CD4-positive, alpha-beta T cell treated with Interleukin-15 for 1 hour (primary cell): ENCODE data around the gene PPFIA1.

Source experiments
- DNase-seq: peaks from one replicate; pipeline ENCODE4 v3.0.0-alpha.2; 2020

Gene PPFIA1

DNA sequence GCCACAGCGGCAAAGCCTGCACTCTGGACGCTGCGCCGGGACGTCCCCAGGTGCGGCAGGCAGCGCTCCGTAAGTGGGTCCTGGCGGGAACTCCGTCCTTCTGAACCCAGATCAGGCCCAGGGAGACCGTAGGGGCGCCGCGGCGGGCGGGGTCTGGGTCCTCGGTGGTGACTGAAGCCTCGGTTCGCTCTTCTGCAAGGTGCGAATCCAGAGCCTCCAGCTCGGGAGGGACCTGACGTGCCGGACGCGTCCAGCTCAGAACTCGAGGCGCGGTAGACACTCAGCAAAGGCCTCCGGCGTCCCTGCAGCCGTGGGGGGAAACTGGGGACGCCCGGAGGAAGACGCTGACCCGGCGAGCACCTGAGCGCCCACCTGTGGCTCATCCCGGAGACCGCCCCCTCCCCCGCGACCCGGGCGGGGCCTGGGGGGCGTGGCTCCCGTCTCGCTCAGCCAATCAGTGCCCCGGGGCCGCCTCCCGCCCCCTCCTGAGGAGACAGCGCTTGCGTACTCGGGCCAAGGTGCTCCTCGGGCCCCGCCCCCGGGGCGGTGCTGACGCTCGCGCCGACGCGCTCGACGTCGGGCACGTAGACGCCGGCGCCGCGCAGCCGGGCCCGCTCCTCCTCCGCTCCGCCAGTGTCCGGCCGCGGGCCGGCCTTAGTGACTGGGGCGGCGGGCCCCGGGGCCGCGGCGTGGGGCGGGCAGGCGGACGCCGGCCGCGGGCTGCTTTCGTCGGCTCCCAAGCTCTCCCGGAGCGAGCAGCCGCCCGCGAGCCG is at the start of gene PPFIA1:
TSS of gene PPFIA1 (plus strand) at position 587 of the 773 bp plus-strand sequence. CDS start 1,483 bp downstream, outside the sequence.
- DNase-seq: peak; percentile 93

DNA sequence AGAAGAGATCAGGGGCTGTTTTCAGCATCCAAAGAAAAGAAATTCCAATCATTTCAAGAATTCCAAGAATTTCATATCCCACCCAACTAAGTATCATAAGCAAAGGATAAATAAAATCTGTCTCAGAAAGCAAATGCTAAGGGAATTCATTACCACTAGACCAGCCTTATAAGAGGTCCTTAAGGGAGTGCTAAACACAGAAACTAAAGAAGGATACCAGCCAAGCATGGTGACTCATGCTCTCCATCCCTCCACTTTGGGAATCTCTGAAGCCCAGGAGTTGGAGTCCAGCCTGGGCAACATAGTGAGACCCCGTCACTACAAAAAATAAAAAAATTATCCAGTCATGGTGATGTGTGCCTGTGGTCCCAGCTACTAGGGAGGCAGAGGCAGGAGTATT is 49.6 kb upstream of the PPFIA1 start:
- no peak for DNase-seq

DNA sequence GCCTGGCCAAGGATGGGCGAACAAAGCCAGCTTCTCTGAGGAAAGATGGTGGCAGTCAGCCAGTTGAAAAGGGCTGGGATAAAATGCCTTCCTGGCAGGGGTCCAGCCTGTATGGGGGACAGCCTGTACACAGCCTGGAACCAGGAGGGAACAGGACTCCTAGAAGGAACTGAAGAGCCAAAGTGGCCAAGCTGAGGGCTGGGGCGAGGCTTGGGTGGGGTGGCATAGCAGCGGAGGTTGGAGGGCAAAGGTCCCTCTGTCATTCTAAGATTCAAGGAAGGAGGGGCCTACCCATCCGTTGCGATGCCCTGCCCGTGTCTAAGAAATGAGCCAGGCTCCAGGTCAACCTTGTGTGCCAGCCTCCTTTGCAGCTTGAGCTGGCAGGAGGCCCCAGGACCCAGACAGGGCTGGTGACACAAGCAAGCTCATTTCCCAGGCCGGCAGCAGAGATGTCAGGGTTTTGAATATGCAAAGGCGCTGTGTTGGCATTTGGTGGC is 44.8 kb upstream of the PPFIA1 start:
- no peak for DNase-seq

DNA sequence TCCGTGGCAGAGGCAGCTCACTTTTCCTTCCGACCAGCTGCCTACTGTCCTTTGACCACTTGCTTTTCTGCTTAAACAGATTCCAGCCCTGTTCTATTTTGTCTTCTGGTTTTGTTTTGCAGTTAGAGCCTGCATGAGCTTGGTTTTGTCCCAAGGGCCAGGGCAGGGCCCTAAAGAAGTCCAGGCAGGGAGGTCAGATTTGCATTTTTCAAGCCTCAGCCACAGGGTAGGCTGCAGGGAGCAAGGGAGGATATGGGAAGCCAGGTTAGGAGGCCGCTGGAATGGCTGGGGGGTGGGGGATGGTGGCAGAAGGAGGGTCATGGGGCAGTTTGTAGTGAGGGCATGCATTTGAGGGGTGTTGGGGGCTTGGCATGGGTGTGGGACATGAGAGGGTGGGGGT is 44.3 kb upstream of the PPFIA1 start:
- DNase-seq: no peak

DNA sequence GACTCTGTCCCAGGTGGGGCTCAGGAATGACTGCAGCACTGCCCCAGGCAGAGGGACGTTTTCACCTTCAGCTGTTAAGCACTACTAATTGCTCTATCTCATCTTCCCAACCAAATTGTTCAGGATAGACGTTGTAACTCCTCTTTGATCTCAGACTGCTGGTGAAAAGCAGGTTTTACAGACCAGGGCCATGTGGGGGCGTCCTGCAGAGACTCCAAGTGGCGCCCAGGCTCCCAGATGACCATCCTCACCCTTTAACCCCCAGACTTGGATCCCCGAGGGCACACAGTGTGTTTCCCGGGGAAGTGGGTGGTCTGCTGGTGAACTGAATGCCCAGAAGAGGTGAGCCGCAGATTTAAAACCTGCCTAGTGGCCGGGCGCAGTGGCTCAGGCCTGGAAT is 43.5 kb upstream of the PPFIA1 start:
- DNase-seq: no peak

DNA sequence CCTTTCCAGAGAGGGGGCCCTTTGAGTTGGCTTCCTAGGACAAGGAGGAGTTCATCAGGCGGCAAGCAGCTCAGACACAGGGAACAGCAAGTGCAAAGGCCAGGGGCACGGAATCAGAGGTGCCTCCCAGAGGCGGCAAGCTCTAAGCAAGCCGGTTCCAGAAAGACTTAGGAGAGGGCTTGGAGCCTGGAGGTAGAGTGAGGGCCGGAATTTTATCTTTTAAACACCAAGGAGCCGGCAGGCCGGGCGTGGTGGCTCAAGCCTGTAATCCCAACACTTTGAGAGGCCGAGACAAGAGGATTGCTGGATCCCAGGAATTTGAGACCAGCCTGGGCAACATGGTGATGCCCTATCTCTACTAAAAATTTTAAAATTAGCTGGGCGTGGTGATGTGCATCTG is 40.8 kb upstream of the PPFIA1 start:
- no peak for DNase-seq

DNA sequence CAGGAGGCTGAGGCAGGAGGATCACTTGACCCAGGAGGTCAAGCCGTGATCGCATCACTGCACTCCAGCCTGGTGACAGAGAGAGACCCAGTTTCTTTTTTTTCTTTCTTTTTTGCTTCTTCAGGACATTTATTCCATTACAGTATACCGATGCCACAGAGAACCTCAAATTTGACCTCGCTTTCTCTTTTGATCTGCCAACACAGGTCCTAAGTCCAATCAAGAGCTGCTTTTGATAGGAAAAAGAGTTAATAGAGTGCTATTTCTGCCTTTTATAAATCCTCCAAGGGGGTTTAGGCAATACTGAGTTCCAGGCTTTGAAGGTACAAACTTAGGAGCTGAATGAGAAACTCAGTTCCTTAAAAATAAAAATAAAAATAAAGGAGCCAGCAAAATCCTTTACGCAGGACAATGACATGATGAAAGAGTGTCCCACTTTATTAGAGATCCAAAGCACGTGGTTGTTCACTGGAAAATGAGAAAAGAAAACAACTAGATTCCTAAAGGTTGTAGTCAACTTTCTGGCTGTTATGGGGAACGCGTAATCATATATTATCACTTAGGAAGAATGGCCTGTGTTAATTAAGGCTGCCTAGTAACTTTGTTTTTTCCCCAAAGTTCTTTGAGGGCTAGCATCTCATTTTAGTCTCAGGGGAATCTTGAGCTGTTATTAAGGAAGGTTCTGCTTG is 40.2 kb upstream of the PPFIA1 start:
- no peak for DNase-seq

DNA sequence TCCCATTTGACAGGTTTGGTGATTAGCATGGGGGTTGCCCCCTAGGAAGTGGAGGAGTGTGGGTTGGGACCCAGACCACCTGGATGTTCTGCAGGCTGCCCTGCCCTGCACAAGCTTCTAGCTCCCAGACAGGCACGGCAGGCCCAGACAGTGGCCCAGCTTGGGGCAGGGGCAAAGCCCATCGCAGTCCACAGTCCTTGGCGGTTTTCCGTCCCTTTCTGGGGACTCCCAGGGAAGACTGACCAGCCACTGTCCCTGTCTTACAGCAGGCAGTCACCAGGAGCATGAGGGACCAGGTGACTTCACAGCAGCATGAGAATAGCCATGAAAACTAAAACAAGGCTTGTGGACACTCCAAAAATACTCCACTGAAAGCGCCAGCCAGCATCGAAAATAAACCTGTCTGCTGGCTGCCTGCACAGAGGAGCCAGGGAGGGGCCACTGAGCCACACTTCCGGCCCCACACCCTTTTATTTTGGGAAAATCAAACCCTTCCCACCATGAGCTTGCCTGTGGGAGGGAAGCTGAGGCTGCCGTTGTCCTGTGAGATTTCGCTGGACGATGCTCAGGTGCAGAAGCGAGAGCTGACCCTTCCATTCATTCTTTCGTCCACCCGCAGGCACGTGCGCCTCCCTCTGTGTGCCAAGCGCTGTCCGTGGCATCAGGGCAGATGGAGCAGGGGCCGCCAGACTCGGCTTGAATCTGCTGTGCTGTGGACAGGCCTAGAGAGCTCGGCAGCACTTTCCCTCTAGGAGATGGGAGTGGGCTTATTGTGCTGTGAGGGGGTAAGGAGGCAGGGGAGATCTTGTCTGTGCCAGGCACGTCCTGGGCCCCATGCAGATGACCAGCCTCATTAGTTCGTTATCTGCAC is 39.4 kb upstream of the PPFIA1 start:
- DNase-seq: no peak

DNA sequence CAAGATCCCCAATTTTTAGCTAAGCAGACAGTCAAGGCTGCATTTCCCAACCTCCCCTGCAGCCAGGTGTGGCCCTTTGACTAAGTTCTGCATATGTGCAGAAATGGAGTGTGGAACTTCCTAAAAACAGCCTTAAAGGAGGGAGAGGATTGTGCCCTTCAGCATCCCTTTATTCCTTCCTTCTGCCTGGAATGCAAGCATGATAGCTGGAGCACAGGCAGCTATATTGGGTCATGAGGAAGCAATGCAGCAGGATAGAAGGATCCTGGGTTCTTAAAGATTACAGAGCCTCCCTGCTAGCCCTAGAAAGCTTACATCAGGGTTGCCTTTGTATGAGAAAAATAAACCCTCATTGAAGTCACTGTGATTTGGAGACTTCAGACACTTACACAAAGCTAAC is 37.5 kb upstream of the PPFIA1 start:
- no peak for DNase-seq

DNA sequence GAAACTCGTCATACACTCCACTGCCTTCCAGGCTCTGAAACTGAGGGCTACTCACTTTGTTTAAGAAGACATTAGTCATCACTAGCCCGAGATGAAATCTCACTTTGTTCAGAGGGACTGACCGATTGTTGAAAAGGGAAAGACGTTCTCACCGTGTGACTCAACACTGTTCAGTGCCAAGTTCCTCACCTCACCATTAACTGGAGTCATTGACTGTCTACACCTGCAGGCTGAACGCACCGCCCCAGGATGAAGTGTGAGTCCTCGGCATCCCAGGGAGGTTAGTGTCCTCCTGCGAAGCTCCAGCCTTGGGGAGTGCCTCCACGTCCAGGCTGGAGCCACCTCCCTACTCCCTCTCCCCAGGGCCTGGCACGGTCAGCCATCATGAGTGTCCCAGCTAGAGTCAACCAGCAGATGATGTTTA is 37.0 kb upstream of the PPFIA1 start:
- no peak for DNase-seq

DNA sequence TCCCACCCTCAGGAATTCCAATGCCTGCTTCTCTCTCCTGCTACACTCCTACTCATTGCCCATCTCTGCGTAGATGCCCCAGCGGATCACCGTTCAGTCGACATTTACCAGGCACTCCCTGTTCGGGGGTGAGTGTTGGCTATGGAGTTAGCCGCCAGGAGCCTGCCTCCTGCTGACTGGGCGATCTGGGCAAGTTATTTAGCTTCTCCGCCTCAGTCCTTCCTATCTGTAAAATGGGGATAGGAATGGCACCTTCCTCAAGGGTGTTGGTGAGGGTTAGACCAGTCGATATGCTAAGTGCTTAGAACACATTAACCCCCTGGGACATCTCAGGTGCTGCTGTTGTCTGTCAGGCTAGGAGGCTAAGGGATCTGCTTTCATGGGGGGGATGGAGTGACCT is 36.5 kb upstream of the PPFIA1 start:
- no peak for DNase-seq

DNA sequence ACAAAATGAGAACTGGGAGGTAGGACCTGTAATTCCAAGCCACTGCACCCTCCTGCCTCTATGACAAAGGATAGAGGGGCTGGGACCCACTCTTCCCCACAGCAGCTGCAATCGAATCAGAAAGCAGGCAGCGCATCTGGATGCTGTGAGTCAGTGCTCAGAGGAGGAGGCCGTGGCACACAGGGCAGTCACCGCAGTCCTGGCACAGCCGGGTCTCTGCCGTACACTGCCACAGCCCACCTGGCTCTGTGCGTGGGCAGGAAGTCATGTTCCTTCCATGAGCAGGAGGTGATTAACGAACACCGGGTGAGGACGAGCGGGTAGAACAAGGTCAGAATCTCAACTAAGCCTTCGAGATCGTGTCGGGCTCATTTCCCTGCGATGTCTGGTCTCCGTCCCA is 30.2 kb upstream of the PPFIA1 start:
- DNase-seq: no peak

DNA sequence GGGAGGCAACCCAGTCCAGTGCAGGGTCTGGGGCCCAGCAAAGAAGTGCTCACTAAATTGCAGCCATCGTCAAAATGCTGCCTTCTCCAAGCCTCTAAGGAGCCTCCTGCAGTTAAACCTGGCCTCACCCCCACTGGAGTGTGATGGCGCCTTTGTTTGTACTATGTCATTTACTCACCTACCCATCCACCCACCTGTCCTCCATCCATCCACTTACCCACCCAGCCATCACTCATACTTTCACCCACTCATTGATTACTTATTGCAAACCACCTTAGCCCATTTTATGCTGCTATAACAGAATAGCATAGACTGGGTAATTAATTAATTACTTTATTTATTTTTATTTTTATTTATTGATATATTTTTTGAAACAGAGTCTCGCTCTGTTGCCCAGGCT is 28.8 kb upstream of the PPFIA1 start:
- no peak for DNase-seq

DNA sequence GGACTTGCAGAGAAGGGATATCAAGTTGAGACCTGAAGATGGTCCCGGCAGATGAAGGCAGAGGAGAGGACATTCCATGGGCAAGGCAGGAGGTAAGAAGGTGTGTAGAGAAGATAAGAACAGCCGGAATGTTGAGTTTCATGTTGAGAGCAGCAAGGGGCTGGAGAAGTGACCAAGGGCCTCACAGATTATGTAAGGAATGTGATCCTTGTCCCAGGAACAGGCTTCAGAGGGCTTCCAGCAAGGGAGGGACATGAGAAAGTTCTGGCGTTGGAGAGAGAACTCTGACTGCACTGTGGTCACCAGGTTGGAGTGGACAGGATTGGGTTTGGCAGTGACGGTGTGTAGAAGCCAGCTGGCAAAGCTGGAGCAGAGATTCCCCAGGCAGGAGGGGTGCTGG is 27.6 kb upstream of the PPFIA1 start:
- DNase-seq: no peak

DNA sequence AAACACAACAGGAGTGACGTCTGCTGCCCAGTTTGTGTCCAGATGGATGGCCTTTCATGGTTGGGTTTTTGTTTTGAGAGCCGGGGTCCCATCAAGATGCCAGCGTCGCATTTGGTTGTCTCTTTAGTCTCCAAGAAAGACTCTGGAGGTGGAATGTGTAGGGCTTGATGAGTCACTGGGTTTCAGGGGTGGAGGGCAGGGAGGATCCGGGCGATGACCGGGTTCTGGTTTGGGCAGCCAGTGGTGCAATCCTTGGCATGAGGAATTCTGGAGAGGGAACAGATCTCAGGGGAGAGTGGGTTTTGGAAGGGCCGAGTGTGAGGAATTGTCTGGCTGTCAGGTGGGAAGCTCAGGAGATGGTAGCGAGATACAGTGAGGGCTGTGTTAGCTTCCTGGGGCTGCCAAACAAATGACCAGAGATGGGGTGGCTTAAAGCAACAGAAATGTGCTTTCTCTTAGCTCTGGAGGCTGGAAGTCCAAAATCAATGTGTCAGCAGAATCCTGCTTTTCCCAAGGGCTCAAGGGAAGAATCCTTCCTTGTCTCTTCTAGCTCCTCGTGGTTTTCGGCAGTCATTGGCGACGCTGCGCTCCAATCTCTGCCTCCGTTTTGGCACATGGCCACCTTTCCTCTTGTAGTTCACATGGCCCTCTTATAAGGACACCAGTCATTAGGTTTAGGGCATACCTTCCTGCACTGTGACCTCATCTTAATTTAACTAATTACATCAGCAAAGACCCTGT is 26.4 kb upstream of the PPFIA1 start:
- no peak for DNase-seq

DNA sequence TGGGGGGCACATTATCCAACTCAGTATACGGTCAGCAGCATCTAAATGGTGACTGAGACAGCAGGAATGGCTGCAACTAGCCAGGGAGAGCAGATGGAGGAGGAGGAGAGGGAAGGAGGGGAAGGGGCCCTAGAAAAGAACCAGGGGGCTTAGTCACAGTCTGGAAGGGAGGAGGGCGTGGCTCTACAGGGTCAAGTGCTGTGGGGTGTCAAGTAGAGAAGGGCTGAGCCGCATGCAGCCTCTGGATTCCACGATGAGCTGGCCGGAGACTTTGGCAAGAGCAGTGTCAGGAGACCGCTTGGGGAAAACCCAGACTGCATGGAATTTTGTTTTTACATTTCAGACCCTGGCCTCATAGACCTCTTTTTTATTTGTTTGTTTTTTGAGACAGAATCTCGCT is 25.8 kb upstream of the PPFIA1 start:
- no peak for DNase-seq

DNA sequence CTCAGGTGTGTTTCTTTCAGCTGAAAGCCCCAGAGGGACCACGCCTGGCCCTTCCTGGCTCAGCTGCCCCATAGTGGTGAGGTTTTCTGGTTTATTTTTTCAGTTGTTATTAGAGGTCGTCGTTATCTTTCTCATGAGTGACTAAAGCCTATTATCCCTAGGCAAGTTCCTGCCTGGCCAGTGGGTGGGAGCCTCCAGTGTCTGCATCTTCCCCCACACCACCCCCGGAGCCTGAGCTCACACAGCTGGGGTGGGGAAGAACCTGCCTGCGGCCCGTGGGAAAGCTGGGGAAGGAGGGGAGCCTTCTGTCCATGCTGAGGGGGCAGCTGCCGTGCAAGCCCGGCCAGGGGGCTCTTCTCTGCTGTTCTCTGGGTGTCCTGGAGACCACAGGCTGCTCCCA is 24.3 kb upstream of the PPFIA1 start:
- DNase-seq: no peak

DNA sequence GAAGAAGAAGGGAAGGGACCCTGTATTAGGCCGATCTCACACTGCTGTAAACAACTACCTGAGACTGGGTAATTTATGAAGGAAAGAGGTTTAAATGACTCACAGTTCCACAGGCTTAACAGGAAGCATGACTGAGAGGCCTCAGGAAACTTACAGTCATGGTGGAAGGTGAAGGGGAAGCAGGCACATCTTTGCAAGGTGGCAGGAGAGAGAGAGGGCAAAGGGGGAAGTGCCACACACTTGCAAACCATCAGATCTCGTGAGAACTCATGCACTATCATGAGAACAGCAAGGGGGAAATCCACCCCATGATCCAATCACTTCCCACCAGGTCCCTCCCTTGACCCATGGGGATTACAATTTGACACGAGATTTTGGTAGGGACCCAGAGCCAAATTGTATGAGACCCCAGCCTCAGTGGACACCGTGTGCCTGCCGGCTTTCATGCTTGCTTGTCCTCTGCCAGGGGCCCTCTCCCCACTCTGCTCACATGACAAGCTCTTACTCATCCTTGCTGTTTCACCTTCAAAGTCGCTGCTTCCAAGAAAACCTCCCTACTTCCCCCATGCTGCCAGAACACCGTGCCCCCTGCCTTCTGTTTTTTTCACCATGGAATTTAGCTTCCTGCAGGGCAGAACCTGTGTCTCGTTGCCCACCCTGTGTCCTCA is 23.3 kb upstream of the PPFIA1 start:
- no peak for DNase-seq

DNA sequence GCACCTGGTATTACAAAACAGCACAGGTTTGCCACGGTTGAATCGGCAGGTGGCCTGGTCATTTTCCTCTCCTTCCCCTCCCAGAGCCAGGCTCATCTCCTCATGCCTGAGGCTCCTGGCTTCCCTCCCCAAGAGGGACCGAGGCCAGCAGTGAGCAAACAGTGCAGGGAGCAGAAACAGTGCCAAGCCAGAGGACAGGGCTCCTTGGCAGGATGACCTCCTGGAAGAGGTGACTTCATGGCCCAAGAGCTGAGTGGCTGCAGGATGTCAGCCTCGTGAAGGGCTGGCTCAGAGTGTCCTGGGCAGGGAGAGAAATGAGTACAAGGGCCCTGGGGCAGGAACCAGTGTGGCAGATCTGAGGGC is 22.8 kb upstream of the PPFIA1 start:
- DNase-seq: no peak

DNA sequence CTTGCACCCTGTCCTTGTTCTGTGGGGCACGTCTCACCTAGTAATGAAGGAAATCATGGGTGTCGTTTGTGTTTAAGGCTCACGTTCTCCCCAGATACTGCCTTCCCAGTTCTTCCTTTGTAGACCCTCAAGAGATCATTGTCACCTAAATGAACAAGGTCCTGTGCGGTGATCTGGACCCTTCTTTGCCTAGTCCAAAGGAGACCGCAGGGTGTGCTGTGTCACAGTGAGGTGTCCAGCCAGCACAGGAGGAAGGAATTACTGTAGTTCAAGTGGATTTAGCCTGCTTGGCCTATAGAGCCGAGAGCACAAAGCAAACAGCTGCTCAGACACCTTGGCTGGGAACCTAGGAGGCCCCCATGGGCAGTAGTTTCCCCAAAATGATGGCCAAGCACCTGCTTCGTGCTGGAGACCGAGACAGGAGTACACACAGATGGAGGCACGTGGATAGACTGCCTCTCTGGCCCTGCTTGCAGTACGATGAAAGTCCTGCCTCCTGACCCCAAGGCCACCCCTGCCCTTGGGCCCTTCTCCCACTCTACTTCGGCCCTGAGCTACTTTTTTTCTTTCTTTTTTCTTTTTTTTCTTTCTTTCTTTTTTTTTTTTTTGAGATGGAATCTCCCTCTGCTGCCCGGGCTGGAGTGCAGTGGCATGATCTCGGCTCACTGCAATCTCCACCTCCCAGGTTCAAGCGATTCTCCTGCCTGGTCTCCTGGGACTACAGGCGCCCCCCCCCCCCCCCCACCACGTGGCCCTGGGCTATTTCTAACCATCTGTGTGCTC is 19.4 kb upstream of the PPFIA1 start:
- no peak for DNase-seq

DNA sequence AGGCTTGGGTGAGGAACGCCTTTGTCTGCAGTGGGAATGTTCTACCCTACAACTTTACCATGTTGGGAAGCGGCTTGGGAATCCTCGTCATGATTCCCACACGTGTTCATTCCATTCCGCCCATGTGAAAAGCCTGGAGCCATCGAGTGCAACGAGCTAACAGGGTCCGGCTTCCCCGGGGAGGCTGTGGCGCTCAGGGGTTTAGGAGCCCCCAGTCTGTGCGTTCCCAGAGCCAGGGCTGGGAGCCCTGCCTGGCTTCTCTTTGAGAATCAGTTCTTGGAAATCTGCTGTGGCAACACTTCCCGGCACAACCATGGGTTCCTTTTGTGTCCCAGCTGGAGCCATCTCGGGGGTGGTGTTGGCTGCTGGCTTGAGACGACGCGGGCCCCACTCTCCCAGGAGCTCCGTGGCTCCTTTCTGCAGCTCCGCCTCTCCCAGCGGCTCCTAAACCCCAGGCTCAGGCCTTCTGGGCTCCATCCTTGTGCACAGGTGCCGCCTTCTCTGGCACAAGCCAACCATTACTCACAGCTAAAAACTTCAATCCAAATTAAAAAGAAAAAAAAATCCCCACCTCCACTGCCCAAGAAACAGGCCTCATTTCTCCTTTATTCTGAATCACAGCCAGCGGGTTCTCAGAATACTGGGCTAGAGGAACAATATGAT is 18.7 kb upstream of the PPFIA1 start:
- DNase-seq: no peak
